ENCODE measurements around the gene METAP2.

GRCh38 chr12:95553197-95553943, 79.4 kb downstream of the METAP2 start:
- TF ChIP-seq CTCF (optimal IDR thresholded peaks at IDR 0.05 in 1 of 3, IDR thresholded peaks at IDR 0.05 in 1 of 3, conservative IDR thresholded peaks at IDR 0.05 in 1 of 3; ENCODE audit: extremely low read depth in 1 of 3, insufficient read depth in 2 of 3, low read length in 3 of 3) (no peak), EZH2 (IDR thresholded peaks at IDR 0.05; ENCODE audit: low read length) (no peak)
